Muscle of arm (tissue), 12 donors: ENCODE results near the gene ZNF641. TPM values are rescaled to one million over a fixed set of nuclear protein-coding genes. Genes with fewer than 3 reads are reported as not detected.
"Not testable (repeated sequence)": the region's sequence is repeated elsewhere in the genome, so short reads cannot be mapped to it uniquely, and the experiment has no call there.

Experiments used
- DNase-seq: peaks from one replicate; pipeline ENCODE4 v3.0.0-alpha.2; 2013
- polyA plus RNA-seq, 12 donors: library from polyadenylated mRNA; unstranded; fragments of 120-200 nt; gene quantifications; one replicate each; pipeline ENCODE4 v1.2.1, GENCODE V29; 2013; ENCODE audit not compliant: insufficient read length in 12 of 12

The ZNF641 gene
- polyA plus RNA-seq, 12 donors: 14.4 to 21.3 (median 17.8) TPM; not detected in 1

DNA sequence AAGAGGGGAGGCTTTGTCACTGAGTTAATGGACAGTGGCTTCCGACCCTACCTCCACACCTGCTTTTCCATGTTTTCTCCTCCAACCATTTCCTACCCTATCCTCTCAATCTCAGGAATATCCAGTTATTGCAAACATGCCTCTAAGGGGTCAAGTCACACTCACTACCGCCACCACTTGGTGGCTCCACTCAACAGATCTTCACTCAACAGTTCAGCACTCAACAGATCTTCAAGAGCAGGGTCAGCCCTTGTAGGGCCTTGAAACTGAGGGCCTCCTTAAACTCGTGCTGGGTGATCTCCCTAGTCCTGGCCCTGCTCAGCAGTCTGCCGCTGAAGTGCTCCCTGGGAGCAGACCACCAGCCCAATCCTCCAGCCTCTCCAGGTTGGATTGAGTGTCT is 14.2 kb downstream of the ZNF641 start:
- no peak for DNase-seq

DNA sequence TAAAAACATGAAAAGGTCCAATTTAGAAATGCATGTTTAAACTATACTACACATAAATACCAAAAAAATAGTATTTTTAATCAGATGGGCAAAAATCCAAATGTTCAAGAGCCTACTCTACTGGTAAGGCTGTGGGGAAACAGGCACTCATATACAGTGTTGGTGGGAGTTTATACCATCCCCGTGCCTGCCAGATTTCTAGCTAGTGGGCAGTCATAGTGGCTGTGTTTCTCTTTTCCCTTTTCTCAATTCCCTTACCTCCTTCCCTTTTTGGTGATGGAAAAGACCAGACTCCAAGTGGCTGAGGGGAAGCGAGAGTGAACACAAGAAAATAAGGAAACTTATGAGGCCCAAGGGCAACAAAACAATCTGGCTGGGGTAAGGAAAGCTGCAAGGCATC is 14.7 kb downstream of the ZNF641 start:
- no peak for DNase-seq

DNA sequence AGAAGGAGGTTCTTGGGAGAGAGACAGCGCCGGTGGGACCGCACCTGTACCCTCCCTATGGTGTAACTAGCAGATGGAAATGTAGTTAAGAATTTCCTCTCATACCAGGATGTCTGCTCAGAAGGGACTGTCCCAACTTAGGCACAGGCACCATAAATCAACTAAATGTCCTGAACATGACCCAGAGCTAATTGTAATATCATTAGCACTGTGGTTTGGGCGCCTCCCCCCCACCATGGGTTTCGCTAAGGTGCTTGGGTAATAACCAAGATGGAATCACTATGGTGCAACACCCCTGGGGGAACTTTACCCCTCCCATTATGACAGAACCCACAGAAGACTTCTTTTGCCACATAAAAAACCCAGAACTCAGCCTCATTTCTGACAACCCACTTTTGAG is 15.9 kb downstream of the ZNF641 start:
- no peak for DNase-seq

DNA sequence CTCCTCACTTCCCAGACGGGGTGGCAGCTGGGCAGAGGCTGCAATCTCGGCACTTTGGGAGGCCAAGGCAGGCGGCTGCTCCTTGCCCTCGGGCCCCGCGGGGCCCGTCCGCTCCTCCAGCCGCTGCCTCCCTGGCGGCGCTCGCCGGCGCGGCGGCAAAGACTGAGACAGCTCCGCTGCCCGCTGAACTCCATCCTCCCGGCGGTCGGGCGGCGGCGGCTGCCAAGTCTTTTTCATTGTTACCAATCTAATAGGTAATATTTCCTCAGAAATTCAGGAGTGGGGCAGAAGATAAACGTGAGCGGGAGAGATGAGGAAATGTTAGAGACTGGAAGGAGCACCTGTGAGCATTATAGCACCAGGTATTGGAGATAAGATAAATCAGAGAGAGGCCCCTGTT is 17.0 kb downstream of the ZNF641 start:
- not testable (repeated sequence) for DNase-seq

DNA sequence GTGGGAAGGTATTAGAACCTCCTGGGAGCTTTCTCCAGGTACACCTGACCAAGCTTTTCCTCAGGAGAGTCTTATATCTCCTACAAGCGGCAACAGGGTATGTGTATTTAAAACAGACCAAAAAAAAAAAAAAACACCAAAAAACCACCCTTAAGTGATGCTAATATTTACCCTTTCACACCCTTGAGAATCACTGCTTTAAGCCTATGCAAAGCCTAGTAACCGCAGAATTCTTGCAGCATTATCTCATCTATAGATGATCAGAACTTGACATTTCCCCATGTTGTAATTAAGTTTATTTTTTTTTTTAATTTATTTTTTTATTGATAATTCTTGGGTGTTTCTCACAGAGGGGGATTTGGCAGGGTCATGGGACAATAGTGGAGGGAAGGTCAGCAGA is 19.3 kb downstream of the ZNF641 start:
- DNase-seq: no peak

DNA sequence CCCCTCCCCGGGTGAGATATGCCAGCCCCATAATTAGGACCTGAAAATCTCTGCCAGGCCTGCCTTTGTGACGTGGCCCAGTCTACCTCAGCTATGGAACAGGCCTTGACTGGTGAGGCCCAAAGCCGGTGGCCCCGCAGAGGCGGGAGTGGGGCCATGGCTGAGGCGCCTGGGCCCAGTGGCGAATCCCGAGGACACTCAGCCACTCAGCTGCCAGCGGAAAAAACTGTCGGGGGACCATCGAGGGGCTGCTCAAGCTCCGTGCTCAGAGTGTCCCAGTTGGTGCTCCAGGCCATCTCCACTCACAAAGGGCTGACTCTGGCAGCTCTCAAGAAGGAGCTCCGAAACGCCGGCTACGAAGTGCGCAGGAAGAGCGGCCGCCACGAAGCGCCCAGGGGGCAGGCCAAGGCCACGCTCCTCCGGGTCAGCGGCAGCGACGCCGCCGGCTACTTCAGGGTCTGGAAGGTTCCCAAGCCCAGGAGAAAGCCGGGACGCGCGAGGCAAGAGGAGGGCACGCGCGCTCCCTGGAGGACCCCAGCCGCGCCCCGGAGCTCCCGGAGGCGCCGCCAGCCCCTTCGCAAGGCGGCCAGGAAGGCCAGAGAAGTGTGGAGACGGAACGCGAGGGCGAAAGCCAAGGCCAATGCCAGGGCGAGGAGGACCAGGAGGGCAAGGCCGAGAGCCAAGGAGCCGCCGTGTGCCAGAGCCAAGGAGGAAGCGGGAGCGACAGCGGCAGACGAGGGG is 21.4 kb downstream of the ZNF641 start:
- no peak for DNase-seq

DNA sequence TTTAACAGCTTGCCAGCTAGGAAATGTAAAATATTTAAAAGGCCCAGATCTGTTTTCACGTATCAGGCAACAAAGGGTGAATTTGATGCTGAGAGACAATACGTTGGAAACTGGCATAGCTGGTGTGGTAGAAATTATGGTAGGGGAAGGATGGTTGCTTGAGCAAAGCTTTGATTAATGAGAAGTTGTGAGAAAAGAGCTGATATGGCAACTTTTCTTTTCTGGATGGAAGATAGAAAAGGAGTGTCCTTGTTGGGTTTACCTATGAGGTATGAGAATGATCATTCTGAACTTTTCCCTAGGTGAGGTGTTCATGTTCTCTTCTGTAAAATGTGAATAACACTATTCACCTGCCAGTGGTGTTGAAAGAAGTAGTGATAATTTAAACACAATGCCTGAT is 34.2 kb downstream of the ZNF641 start:
- no peak for DNase-seq

DNA sequence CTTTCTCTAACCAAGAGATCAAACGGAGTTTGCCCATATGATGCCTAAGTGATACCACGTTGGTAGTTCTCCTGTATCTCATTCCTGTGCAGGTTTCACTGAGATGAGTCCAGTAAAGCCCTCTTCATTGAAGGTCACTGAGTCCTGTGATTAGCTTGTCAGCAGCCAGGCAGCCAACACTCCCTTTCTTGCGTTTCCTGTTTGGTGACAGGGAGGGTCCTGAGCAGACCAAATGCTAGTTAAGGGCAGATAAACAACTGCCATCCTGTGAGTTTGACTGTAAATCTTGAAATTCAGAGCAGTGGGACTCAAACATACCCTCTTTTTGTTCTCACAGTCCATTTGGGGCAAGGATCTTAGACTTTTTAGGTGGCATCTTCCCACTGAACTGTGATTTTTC is 39.4 kb downstream of the ZNF641 start:
- no peak for DNase-seq

DNA sequence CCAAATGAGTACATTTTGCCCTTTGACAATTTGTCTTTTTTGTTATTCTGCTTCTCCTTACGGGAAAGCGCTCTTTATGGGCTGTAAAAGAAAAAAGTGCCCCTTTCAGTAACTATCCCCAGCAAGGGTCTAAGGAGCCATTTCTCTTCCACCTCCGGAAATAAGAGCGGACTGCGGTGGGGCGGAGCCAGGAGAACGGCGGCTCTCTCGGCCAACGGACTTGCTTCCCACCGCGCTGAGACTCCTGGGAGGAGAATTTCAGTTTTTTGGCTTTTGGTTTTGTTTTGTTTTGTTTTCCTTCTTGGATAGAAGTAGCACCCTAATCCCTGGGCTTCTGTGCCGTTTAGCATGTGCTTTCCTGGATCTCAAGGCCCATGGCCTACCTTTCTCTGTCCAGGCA is 43.5 kb downstream of the ZNF641 start:
- DNase-seq: no peak

DNA sequence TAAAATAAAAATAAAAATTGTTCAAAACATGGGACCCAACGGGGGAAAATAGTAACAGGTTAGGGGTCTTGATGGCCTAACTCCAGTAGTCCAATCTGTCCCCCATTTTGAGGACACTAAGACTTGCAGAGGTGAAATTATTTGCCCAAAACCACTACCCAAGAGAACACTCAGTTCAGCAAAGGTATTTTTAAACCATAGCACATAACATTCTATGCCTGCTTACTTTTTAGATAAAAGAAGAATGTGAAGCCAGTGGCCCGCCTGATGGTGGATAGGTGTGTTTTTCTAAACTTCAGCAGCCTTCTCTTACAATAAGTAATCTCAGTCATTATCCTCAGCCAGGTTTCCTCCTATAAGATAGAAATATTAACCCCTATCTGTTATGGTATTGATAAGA is 45.5 kb downstream of the ZNF641 start:
- DNase-seq: no peak

DNA sequence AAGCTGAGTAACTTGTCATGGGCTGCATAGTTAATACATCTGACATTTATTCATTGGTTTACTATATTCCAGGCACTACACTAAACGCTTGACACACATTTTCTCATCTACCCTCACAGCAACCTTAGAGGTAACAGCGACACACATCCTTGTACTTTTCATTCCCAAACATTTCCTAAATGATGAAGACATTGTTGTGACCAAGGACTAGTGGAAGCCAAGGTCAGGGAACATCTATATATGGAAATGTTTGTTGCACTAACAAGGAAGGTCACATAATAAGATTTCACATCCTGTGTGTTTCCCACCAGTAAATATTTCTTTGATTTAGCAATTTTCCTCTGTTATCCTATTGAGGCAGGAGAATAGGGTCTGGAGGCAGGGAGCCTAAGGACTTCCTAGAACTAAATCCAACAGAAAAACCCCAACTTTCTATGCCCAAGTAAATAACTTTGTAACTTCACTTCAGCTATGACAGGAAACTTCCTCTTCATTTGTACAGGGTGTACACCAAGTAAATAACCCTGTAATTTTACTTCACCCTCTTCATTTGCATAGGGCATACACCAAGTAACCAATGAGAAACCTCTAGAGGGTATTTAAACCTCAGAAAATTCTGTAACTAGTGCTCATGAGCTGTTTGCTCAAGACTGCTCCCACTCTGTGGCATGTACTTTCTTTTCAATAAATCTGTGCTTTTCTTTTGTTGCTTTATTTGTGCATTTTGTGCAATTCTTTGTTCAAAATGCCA is 48.4 kb downstream of the ZNF641 start:
- DNase-seq: no peak

DNA sequence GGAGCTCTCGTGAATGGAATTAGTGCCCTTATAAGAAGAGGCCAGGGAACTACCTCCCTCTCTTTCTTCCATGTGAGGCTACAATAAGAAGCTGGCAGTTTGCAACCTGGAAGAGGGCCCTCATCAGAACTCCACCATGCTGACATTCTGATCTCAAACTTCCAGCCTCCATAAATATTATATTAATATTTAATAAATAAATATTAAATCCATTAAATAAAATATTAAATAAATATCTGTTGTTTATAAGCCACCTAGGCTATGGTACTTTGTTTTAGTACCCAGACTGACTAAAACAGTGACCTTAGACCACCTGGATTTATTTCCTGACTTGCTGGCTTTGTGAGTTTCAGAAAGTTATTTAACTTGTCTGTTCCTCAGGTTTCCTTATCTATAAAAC is 49.9 kb downstream of the ZNF641 start:
- DNase-seq: no peak

DNA sequence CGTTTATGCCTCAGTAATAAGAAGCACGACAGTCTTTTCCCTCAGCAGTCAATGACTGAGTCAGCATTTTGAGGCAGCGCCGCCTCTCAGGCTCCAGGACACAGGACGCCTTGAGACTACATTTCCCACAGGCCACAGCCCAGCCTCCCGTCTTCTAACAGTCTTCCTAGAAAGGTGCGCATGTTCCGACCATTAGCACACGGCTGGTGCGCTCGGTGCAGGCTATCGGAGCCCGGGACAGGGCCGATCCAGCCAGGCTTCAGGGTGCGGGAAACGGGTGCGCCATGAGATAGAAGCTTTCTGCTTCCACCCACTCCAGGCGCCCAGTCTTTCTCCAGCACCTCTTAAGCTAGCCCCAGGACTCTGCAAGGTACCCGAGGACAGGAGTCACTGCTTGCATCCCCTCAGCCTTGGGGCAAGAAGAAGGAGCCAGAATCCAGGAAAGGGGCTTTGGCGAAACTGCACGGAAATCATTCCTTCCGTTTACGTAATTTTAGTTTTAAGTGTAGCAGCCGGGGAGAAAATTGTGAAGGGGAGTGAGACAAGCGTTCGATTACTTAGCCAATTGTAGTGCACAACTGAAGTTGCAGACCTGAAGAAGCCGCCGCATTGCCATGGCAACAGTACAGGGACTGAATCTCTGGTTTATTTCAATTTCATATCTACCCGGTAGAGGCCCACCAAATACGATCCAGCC is 54.0 kb downstream of the ZNF641 start:
- peak; percentile 59 for DNase-seq

DNA sequence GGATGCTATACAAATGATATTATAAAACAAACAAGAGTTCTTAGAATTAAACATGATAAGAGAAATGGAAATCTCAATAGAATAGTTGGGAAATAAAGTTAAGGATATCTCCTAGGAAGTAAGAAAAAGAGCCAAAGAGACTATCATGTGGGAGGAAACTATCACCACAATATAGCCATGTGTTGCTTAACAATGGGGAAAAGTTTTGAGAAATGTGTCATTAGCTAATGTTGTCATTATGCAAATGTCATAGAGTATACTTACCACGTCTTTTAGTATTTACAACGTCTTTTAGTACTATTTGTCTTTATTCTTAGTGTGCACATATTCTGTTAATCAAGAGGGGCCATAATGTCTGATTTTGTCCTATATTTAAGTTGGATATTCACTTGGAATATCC is 58.7 kb downstream of the ZNF641 start:
- no peak for DNase-seq

DNA sequence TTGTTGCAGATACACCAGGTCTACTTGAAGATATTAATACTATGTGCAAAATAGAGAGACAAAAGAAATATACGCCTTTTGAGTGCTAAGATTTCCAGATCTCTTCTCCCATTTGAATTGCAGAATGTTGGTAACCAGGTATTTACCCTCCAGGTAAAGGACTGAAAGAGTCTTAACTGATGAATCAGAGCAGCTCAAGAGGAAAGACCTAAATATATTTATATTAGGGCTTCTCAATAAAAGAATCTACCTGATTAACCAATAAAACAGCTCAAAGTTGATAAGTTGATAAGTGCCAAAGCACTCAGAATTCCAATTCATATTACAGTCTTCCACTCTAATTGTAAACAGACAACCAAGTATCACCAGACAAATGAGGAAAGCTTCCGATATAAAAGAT is 59.2 kb downstream of the ZNF641 start:
- DNase-seq: no peak

DNA sequence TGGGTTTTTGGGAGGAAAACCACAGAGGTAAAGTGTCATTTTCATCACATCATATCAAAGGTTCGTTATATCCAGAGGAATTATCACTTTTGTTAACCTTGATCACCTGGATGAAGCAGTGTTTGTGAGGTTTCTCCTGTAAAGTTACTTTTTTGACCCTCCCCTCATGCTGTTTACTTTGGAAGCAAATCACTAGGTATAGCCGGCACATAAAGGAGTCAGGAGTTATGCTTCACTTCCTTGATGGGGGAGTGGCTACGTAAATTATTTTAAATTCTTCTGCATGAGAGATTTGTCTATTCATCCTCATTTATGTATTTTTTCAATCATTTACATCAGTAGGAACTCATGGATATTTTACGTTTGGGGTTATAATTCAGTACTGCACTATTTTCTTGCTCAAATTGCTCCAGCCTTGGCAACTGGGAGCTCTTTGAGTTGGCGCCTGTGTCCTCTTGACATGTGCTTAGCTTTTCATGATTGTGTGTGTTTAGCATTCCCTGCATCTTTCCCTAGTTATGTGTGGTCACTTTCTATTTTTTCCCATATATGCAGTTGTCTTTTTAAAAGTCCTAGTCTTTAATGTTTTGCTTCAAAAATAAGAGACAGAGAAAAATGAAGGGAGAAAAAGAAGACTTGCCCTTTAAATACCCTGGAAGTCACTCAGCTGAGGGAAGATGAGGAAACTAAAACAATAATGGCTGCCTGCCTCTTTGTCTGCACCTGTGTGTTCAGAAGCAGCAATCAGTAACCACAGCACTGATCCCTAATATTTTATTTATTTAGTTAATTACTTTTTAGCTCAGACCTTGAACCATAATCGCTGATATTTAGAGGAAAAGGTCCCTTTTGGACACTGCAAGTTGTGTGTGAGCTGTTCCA is 62.1 kb downstream of the ZNF641 start:
- no peak for DNase-seq

Other genes with a start within 250 kb of the ZNF641 start
- gene SENP1, start 244.8 kb downstream of the ZNF641 start, polyA plus RNA-seq: 10 to 100 TPM in 11 of 12 donors, not detected in 1; 13.2 to 20.4 (median 16.7) TPM
- gene PFKM, start 231.6 kb downstream of the ZNF641 start, polyA plus RNA-seq: 100 to 1,000 TPM in 11 of 12 donors, not detected in 1; 104 to 345 (median 290) TPM
- 1,000 to 10,000 TPM in 1 of 12 donors, 10 to 100 TPM in 11; 36.1 to 1,272 (median 64.4) TPM for gene ASB8, start 193.4 kb downstream of the ZNF641 start, polyA plus RNA-seq
- gene CCDC184, start 167.3 kb downstream of the ZNF641 start, polyA plus RNA-seq: 1 to 10 TPM in 10 of 12 donors, not detected in 2; 1.1 to 5.0 (median 2.3) TPM
- gene OR10AD1, start 147.6 kb downstream of the ZNF641 start, polyA plus RNA-seq: under 1 TPM in 7 of 12 donors, not detected in 5; 0.09 to 0.76 (median 0.19) TPM
- gene ANP32D, start 121.6 kb upstream of the ZNF641 start, polyA plus RNA-seq: under 1 TPM in 1 of 12 donors, not detected in 11; 0.22 TPM
- 1 to 10 TPM in 1 of 12 donors, under 1 TPM in 7, not detected in 4; 0.24 to 1.1 (median 0.54) TPM for gene C12orf54, start 131.6 kb upstream of the ZNF641 start, polyA plus RNA-seq
- gene OR8S1, start 174.7 kb upstream of the ZNF641 start, polyA plus RNA-seq: not detected
- gene LALBA, start 219.1 kb upstream of the ZNF641 start, polyA plus RNA-seq: not detected